ENCODE measurements around the gene KLK15. TPM values are rescaled to one million over a fixed set of nuclear protein-coding genes. Genes with fewer than 3 reads are reported as not detected.

The KLK15 gene
- total and polyA plus RNA-seq, 2 donors (not counting 3 experiments of a cell fraction or from before 2014, with no cell fraction given): not detected

- Histone ChIP-seq H3K27ac (ENCODE audit: insufficient read depth, low read depth, low read length) (no peak overlapping the region), H3K4me2 (ENCODE audit: insufficient read depth, low read length) (no peak overlapping the region), H3K36me3 (ENCODE audit: control insufficient read depth in 2 of 2, extremely low read depth in 1 of 2, insufficient read depth in 2 of 2, low read length in 2 of 2) (no peaks in the 10 kb centered on the region), H3K9me1 (replicated peaks; ENCODE audit: control insufficient read depth, extremely low read depth, insufficient read depth, low read length) (no peaks in the 10 kb centered on the region), H3K9me3 (replicated peaks; ENCODE audit: control insufficient read depth, insufficient read depth, low read length) (no peaks in the 10 kb centered on the region), H2AFZ (ENCODE audit: low read depth, low read length) (no peak overlapping the region), H3K4me3 (replicated peaks in 1 of 3; ENCODE audit: insufficient read depth in 1 of 3, low read depth in 1 of 3, low read length in 3 of 3) (no peak overlapping the region), H4K20me1 (replicated peaks; ENCODE audit: control insufficient read depth, extremely low read depth, insufficient read depth, low read length) (no peaks in the 10 kb centered on the region), H3K9ac (replicated peaks; ENCODE audit: extremely low read depth, insufficient read depth, low read length) (no peak overlapping the region), H3K79me2 (ENCODE audit: control insufficient read depth, insufficient read depth, low read length) (no peaks in the 10 kb centered on the region), H3K4me1 (ENCODE audit: control insufficient read depth, extremely low read depth, insufficient read depth, low read length) (no peaks in the 10 kb centered on the region), H3K27me3 (ENCODE audit: control insufficient read depth in 2 of 2, insufficient read depth in 2 of 2, low read length in 2 of 2) (no peaks in the 10 kb centered on the region)
- POLR2A ChIA-PET: no interaction called here
- CTCF ChIA-PET: no interaction called here
- no peak for TF ChIP-seq FOS (IDR thresholded peaks at IDR 0.05; ENCODE audit: borderline replicate concordance, insufficient read depth, low read length)
- TF ChIP-seq MAX (IDR thresholded peaks at IDR 0.05; ENCODE audit: insufficient read depth, insufficient read length): no peak
- TF ChIP-seq POLR2A (IDR thresholded peaks at IDR 0.05; ENCODE audit: low read depth, low read length): no peak
- TF ChIP-seq CTCF (IDR thresholded peaks at IDR 0.05; ENCODE audit: extremely low read depth in 1 of 2, insufficient read depth in 1 of 2, low read depth in 1 of 2, low read length in 2 of 2): no peak
- TF ChIP-seq JUN (IDR thresholded peaks at IDR 0.05; ENCODE audit: borderline replicate concordance, insufficient read depth, insufficient read length, low read depth): no peak
- intact Hi-C loops (cut with micrococcal nuclease): no loop called here
- dilution Hi-C loops (cut with MboI; ENCODE audit: extremely low pct_ligation_motif_present, low sequenced_read_pairs): no loop called here
- no TSS peak for BruUV-seq (replicated peaks)
- FAIRE-seq (no peak), DNase-seq (ENCODE audit: low read depth, low spot score) (no peak)
Measured at GRCh38 chr19:50861496-50862286, 28.3 kb upstream of the KLK15 start.

All from endothelial cell of umbilical vein (primary cell).